Measurements from ENCODE around the gene LAMTOR1.
A peak's percentile ranks its signal among the peaks of the same experiment; 100 is the strongest.

LAMTOR1 gene

GRCh38 chr11:72080326-72081183, 22.5 kb downstream of the LAMTOR1 start, which contains the start of the genes LRRC51 and NUMA1:
Gene LRRC51 (plus strand): TSS chr11:72080850. CDS start chr11:72089084, 8,234 bp downstream.
Gene NUMA1 (minus strand): TSS chr11:72080542. CDS start chr11:72035943, 44,599 bp downstream.
- DNase-seq: peak; percentile 100

DNA sequence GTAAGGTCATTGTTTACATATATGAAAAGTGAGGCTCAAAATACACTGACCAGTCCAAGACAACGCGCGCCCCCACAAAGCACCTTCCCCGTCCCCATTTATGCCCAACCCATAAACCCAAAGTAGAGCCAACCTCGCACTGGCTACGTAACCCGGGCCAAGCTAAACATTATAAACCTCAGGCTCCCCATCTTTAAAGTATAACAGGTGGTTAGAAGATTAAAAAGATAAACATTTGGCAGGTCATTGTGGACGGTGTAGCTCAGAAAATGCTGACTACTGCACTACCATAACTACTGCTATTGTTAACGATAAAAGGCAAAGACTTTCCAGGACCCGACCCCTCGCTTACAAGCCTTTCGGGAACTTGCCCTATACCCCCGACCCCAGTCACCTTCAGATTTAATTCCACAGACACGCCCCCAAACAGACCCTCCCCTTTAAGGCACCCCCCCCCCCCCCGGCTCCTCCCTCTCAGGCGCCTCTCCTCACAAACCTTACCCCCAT, 23.2 kb downstream of the LAMTOR1 start:
- no peak for DNase-seq

DNA sequence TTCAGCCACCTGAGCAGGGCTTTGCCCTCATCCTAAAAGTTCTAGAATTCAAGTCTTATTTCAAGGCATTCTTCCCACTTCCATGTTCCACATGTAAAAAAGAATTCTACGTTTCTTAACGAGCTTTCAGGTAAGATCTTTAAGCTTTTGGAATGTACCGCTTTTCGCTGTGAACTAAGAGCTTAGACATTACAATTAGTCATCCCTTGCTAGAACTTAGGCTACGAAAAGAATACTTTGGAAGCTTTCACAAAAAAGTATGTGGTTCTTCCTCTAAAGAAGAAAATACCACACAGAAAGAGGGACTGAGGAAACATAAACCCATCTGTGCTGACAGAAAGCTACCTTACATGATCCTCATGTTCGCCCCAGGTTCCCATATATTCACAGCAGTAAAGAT, 24.6 kb downstream of the LAMTOR1 start:
- no peak for DNase-seq

- no peak for DNase-seq
Observed at GRCh38 chr11:72075756-72076155, 27.3 kb downstream of the LAMTOR1 start.

GRCh38 chr11:72075109-72075508, 28.0 kb downstream of the LAMTOR1 start:
- DNase-seq: no peak

DNA sequence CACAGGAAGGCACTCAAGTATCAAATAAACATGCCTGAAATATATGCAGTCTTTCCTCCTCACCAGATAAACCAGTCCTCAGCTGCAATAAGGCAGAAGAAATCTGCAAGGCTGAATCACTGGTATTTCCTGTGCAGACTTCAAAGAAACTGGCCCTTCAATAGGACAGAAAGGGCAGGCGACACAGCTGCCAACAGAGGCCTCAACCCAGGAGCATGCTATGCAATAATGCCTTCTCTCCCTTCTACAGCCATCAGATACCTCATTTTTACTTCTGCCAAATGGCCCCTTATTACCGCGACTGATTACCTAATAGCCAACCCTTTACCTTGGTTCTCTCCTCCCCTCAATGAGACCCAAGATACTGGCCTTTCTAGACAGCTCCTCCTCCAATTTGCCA, 30.7 kb downstream of the LAMTOR1 start:
- no peak for DNase-seq

- DNase-seq: no peak
Observed at GRCh38 chr11:72070491-72070890, 32.6 kb downstream of the LAMTOR1 start.

DNA sequence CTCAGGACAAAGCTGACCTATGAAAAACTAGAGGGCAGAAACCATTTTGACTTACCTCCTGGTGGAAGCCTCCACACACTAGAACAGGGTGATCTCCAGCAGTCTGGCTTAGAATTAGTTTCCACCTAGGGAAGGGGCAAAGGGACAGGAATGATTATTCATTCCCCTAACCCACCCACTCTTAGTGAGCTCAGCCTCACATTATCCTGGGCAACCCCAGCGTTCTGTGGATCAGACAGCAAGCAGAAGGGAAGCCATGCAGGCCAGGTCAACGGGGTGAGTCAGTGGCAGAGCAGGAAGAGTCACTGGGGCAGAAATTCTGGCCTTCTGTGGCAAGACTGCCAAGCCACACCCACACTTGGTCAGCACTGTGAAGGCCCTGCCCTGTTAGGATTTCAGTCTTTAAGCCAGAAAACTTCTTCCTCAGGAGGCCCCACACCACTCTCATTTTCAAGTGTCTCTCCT, 33.3 kb downstream of the LAMTOR1 start:
- no peak for DNase-seq

GRCh38 chr11:72069200-72069599, 33.9 kb downstream of the LAMTOR1 start:
- no peak for DNase-seq

DNA sequence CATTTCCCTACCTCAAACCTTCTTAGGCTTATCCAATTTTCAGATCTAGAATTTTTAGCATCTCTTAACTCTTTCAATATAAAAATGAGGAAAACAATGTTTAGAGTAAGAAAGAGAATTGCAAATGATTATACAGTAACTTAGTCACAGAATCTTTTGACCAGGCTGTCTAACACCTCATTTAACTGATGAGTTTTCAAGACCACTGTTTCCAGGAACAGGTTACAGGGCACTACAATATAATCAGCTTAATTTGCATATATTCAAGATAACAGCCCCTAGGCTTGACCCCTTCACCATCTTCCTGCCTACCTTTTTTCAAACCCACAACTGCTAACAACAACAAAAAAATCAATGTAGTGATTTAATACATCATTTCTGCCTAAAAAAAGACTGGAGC, 35.4 kb downstream of the LAMTOR1 start:
- no peak for DNase-seq

DNA sequence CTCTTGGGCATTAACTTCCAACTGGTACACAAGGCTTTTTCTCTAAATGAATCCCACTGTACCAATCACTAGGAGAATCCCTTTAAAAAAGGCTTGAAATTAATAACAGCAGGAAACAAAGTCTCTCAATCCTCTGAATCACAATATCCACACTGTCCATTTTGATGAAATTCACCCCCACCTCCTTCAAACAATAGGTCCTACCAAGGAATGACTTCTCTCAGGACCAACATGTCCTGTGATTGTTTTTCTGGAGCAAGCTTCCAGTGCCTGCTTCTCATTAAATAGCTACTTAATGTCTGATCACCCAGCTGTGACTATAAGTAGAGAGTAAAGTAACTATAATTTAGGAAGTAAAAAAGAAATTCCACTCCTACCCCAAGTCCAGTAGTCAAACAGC, 35.8 kb downstream of the LAMTOR1 start:
- DNase-seq: no peak

GRCh38 chr11:72066855-72067254, 36.2 kb downstream of the LAMTOR1 start:
- DNase-seq: no peak

DNA sequence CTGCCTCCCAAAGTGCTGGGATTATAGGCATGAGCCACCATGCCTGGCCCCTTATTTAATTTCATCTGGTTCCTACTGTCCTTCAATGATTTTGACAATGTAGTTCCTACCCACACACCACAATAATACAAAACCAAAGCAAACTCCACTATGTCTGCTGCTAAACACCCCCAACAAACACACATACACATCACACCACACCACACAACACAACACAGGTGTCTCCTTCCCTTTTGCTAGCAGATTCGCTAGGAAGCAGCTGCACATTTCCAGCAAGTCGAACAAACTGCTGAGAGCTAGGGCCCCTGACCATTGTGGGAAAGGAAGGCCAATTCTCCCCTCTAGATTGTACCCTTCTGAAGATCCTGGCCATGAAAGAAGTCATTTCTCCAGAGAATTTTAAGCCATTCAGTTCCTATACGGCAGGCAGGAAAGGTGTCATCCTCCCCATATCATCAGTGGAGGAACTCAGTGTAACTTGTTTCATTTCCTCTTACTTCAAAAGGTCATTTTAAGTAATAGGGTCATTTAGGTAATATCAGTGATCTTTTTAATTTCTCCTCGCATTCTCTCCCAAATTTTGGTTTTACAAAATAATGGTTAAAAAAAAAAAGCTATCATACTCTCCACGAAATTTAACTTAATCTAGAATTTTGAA, 41.2 kb downstream of the LAMTOR1 start:
- no peak for DNase-seq

- no peak for DNase-seq
Observed at GRCh38 chr11:72058416-72059034, 44.6 kb downstream of the LAMTOR1 start.

DNA sequence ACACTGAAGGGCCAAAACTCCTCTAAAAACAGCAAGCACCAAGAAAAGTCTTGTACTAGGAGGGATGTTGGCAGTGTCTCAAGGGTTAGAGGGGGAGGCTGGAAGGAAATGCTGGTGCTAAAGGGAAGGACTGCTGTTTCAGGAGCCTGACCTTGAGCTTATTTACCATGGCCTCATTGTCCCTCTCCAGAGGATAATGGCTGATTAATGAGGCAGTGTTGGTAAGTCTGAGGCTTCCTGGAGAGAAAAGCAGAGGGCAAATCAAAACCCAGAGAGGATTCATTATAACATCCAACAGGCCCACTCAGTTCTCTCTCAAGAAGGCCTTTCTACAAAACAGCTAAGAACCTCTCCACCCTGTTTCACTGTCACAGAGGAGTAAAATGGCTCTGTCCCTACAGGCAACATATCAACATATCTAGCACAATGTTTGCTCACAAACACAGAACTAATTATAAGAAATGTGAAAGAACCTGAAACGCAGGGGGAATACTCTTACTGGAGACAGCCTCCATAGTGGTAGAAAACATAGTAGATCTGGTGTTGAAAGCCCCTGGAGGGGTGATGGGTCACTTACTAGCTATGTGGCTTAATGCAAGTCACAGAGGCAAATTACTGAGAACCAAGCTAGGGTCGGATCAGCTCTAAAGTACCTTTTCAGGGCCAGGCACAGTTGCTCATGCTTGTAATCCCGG, 54.2 kb downstream of the LAMTOR1 start:
- no peak for DNase-seq

All from activated effector memory CD4-positive, alpha-beta T cell treated with anti-CD3 and anti-CD28 coated beads, Interleukin-2, amount 50 U/mL, for 16 hours (primary cell).